Measurements from ENCODE around the gene TBKBP1.

Gene TBKBP1

DNA sequence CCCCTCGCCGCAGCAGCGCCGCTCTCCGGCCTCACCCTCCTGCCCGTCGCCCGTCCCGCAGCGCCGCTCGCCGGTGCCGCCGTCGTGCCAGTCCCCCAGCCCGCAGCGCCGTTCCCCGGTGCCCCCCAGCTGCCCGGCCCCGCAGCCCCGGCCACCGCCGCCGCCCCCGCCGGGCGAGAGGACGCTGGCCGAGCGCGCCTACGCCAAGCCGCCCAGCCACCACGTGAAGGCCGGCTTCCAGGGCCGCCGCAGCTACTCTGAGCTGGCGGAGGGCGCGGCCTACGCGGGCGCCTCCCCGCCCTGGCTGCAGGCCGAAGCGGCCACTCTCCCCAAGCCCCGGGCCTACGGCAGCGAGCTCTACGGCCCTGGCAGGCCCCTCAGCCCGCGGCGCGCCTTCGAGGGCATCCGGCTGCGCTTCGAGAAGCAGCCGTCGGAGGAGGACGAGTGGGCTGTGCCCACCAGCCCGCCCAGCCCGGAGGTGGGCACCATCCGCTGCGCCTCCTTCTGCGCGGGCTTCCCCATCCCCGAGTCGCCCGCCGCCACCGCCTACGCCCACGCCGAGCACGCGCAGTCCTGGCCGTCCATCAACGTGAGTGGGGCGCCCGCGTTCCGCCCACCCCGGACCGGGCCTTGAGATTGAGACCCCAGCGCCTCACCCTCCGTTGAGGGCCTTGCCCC is 15.0 kb downstream of the TBKBP1 start:
- no peak overlapping the region for H3K4me3 ChIP-seq (ENCODE audit: low read depth, low read length)
- TF ChIP-seq, protein P1, sequence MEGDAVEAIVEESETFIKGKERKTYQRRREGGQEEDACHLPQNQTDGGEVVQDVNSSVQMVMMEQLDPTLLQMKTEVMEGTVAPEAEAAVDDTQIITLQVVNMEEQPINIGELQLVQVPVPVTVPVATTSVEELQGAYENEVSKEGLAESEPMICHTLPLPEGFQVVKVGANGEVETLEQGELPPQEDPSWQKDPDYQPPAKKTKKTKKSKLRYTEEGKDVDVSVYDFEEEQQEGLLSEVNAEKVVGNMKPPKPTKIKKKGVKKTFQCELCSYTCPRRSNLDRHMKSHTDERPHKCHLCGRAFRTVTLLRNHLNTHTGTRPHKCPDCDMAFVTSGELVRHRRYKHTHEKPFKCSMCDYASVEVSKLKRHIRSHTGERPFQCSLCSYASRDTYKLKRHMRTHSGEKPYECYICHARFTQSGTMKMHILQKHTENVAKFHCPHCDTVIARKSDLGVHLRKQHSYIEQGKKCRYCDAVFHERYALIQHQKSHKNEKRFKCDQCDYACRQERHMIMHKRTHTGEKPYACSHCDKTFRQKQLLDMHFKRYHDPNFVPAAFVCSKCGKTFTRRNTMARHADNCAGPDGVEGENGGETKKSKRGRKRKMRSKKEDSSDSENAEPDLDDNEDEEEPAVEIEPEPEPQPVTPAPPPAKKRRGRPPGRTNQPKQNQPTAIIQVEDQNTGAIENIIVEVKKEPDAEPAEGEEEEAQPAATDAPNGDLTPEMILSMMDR (IDR thresholded peaks at IDR 0.05; ENCODE audit: insufficient read depth, low read length, missing control alignments), result no peak
- CTCF ChIA-PET, result interaction anchor here (1.1 to 8.3 kb wide), 3 partner anchors 8 to 10 kb away, joined by 4 to 104 read pairs (median 5); no protein-coding TSS in a partner anchor
- DNase-seq (ENCODE audit: low read depth, low spot score), result no peak
- POLR2A ChIA-PET, result no interaction called here

DNA sequence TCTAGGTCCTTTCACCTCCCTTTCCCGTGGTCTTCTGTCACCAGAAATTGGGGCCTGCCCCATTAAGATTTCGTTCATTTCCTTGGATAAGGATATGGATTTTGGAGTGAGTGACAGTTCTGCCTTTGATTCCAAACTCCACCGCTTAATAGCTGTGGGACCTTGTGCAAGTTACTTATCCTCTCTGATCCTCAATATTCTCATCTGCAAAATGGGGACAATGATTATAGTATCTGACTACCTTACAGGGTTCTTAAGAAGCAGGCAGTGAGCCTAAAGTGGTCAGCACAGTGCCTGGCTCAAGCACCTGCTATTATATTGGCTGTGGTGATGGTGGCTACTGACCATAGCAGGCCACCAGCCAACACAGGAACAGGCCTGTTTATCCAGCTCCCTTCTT is 15.6 kb downstream of the TBKBP1 start:
- DNase-seq (ENCODE audit: low read depth, low spot score), result no peak
- H3K4me3 ChIP-seq (ENCODE audit: low read depth, low read length), result no peak overlapping the region
- CTCF ChIA-PET, result interaction anchor here (1.1 to 8.3 kb wide), 2 partner anchors 11 to 92 kb away, joined by 5 to 104 read pairs; no protein-coding TSS in a partner anchor
- POLR2A ChIA-PET, result no interaction called here
- TF ChIP-seq, protein P1 (IDR thresholded peaks at IDR 0.05; ENCODE audit: insufficient read depth, low read length, missing control alignments), result no peak

DNA sequence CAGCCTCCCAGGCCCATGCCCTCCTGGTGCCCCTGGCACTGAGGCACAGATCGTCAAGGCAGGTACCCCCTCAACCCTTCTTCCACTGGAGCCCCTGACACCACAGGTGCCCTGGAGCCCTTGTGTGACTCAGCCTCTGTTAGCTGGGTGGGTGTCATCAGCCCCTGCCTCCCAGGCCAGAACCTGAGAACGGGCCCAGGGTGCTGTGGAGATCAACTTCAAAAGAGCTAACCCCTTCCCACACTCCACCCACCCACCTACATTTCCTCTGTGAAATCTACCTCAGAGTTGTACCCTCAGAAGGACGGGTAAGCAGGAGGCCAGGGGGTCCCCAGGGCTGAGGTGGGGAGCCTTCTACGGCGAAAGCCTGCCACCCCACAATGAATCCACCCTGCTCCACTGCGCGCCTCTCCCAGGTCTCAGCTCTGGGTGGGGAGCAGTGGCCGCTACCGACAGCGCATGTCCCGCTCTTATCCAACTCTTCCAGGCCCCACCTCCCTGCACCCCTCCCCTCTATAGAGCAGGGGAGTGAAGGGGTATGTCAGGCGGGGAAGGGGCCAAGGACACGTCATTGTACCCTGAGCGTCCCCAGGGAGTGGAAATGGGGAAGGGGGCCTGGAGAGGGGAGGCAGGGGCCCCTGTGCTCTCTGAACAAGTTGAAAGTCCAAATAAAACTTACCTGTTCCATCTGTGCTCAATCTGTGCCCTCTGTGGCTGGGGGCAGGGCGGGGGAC is 17.6 kb downstream of the TBKBP1 start:
- H3K4me3 ChIP-seq (ENCODE audit: low read depth, low read length), result no peak overlapping the region
- TF ChIP-seq, protein P1 (IDR thresholded peaks at IDR 0.05; ENCODE audit: insufficient read depth, low read length, missing control alignments), result no peak
- ChIA-PET POLR2A (no interaction called here), CTCF (interaction anchor here (8.3 kb wide), 1 partner anchor 13 kb away, joined by 104 read pairs; no protein-coding TSS in a partner anchor)
- DNase-seq (ENCODE audit: low read depth, low spot score), result no peak

- POLR2A ChIA-PET, result no interaction called here
- CTCF ChIA-PET, result interaction anchor here (8.3 kb wide), 1 partner anchor 13 kb away, joined by 104 read pairs; no protein-coding TSS in a partner anchor
- H3K4me3 ChIP-seq (ENCODE audit: low read depth, low read length), result no peak overlapping the region
- DNase-seq (ENCODE audit: low read depth, low spot score), result no peak
- TF ChIP-seq, protein P1 (IDR thresholded peaks at IDR 0.05; ENCODE audit: insufficient read depth, low read length, missing control alignments), result no peak
Measured at GRCh38 chr17:47712330-47713023, 18.5 kb downstream of the TBKBP1 start.

- ChIA-PET CTCF (interaction anchor here (0.6 to 8.3 kb wide), 5 partner anchors 9 to 23 kb away, joined by 3 to 104 read pairs (median 4); no protein-coding TSS in a partner anchor), POLR2A (no interaction called here)
- H3K4me3 ChIP-seq (ENCODE audit: low read depth, low read length), result no peak overlapping the region
- TF ChIP-seq, protein P1 (IDR thresholded peaks at IDR 0.05; ENCODE audit: insufficient read depth, low read length, missing control alignments), result no peak
- no peak for DNase-seq (ENCODE audit: low read depth, low spot score)
Measured at GRCh38 chr17:47713980-47714700, 20.2 kb downstream of the TBKBP1 start.

All from AG04449 (cell line).